GM12892 (cell line): ENCODE data around the gene TTC39B.

Experiments
- POLR2A ChIP-seq: IDR thresholded peaks from 2 replicates; pipeline ENCODE4 v1.6.1; 2011; ENCODE audit warnings: low read depth, low read length, control low read depth
- POLR2AphosphoS5 ChIP-seq: IDR thresholded peaks from 2 replicates; pipeline ENCODE4 v1.6.1; 2011; ENCODE audit warnings: low read depth, low read length, control low read depth
- TAF1 ChIP-seq: IDR thresholded peaks from 2 replicates; pipeline ENCODE4 v1.6.1; 2011; ENCODE audit warnings: low read depth, mild to moderate bottlenecking, control low read depth, low read length, borderline replicate concordance

DNA sequence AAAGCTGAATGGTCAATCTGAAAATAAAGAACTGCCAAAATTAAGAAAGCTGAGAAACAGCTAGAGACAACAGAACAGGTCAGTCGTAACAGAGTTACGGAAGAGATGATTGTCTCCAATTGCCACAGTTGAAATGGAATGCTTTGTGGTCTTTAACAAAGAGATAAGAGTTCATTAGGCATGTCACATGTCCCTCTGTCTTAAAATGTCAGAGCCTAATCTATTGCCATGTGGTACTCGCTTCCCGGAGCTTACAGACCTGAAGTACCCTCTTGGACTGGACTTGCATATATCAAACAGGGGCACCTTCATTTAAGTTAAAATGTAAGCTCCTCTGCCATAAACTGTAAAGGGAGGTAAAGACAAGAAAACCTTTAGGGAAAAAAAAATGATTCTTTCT lies 19.7 kb downstream of the TTC39B start:
- TF ChIP-seq TAF1 (no peak), POLR2A (no peak), POLR2AphosphoS5 (no peak)
